NCI-H2196 treated with DMSO at 0.1 percent for 48 hours (cell line): ENCODE measurements around the gene PDZD2.
"Not testable (repeated sequence)": the region's sequence is repeated elsewhere in the genome, so short reads cannot be mapped to it uniquely, and the experiment has no call there.

ENCODE experiments used
- DNase-seq: peaks from one replicate; lab custom pipeline; 2025; ENCODE audit not compliant: unreplicated experiment; lab: John Stamatoyannopoulos, UW

The PDZD2 gene

DNA sequence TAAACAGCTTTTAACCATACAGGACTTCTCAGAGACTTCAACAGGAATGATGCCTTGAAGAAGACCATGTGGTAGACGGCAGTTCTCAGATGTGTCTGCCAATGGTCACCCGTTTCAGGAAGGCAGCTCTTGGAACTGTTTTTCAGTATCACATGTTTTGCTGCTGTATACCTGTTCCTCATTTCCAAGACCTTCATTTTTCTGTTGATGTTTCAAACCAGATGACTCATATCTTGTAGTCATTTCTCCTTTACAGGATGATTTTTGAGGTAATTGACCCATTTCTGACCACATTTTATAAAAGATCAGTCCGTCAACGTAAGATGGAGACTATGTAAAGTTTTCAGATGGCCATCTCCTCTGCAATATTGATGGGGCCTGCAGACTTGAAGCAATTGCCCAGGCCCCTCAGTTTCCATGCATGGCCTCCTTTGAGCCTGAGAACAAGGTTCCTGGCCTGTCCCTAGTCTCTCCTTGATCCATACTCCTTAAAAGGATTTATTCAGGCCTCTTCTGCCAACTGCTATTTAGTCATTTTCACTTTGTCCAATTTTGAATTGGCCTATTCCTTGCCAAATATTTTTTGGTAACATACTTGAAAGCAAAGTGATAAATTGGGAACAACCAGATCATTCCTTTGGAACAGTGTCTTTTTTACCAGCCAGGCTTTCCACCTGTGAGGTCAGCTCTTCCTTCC lies 128.6 kb downstream of the PDZD2 start:
- DNase-seq = no peak

- DNase-seq = no peak
Measured at GRCh38 chr5:31768046-31768445, 129.1 kb downstream of the PDZD2 start.

- DNase-seq = no peak
Measured at GRCh38 chr5:31768784-31769183, 129.9 kb downstream of the PDZD2 start.

DNA sequence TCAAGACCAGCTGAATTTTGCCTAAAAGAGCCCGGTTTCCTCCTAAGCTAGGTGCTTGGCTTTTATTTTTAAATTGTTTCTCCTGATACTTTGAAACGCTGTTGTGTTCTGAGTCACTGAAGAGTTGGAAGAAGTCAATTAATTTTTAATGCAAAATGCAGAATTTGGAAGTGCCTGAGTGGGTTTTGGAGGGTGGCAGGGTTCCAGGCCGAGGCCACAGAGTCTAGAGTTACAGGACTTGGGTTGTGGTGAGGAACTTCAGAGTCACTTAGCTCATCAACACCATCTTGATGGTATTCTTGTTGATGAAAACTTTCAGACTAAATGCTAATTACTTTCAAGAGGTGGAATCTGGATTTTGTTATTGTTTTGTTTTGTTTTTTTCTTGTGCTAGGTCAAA lies 130.6 kb downstream of the PDZD2 start:
- no peak for DNase-seq

DNA sequence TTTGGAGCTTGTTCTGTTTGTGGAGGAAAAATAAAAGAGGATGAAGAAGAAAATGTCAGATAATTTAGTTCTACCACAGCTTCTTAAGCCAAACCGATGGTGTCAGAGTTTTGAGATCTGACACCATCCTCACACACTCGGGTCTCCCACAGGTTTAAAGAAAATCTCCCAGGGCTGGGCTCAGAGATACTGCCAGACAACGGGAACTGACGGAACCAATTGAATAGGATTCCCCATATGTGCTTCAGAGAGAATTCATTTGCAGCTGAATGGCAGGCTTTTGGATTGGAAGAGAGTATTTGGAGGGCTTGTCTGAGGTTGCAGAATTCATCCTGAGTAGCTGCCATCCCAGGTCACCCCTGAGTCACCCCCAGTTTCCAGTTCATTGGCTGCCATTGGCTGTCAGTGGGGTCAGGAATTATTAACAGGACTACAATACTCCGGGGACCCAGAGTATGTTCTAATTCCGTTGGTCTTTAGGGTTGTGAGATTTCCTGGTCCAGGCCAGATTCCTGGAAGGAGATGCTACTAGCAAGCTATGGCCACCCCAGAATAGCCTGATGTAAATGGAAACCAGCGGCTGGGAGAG lies 131.3 kb downstream of the PDZD2 start:
- no peak for DNase-seq

- no peak for DNase-seq
Measured at GRCh38 chr5:31770998-31771397, 132.1 kb downstream of the PDZD2 start.

DNA sequence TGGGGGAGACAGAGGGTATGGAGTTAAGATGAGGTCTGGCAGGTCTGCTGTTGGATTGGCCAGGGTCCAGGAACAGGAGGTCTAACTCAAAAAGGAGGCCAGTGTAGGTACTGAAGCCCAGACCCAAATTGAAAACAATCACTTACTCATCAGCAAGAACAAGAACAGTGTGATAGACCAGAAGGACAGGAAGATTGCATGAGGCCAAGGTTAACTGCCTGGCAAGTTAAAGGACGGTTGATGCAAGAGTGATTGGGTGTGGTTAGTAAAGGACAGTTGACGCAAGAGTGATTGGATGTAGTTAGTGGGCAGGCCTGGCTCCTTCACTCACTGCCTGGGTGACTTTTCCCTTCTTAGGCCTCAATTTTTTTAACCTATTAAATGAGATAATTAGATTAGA lies 132.6 kb downstream of the PDZD2 start:
- DNase-seq = no peak

DNA sequence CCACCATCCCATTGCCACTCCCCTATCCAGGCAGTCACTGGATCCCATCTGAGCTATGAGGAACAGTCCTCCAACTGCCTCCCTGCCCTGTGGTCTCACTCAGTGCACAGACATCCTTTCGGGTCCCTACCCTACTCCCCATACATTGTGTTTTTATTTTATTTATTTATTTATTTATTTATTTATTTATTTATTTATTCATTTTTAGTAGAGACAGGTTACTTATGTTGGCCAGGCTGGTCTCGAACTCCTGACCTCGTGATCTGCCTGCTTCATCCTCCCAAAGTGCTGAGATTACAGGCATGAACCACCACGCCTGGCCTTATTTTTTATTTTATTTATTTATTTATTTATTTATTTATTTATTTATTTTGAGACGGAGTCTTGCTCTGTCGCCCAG lies 137.4 kb downstream of the PDZD2 start:
- not testable (repeated sequence) for DNase-seq

DNA sequence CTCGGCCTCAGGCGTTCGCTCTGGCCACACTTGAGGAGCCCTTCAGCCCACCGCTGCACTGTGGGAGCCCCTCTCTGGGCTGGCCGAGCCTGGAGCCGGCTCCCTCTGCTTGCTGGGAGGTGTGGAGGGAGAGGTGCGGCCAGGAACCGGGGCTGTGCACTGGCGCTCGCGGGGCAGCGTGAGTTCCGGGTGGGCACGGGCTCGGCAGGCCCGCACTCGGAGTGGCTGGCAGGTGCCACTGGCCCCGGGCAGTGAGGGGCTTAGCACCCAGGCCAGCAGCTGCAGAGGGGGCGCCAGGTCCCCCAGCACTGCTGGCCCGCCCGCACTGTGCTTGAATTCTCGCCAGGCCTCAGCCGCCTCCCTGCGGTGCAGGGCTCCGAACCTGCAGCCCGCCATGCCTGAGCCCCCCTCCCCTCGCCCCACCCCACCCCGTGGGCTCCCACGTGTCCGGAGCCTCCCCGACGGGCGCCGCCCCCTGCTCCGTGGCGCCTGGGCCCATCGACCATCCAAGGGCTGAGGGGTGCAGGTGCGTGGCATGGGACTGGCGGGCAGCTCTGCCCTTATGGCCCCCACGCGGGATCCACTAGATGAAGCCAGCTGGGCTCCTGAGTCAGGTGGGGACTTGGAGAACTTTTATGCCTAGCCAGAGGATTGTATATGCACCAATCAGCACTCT lies 138.2 kb downstream of the PDZD2 start:
- no peak for DNase-seq

DNA sequence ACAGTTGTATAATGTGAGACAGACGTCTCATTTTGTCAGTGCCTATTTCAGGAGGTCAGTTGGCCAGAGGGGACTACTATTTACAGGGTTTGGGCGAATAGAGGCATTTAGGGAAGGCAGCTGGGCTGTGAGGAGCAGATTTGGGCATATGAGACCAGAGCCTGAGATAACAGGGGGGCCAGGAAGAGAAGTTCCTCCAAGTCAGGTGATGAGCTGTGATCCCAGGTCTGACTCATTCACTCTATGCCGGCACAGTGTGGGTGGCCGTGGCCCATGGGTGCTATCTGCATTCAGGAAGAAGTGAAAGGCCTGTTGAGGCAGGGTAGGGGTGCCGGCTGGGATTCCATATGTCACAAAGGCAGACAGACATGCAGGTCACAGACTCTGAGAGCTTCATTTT lies 142.8 kb downstream of the PDZD2 start:
- no peak for DNase-seq

- DNase-seq = no peak
Measured at GRCh38 chr5:31783086-31783645, 144.2 kb downstream of the PDZD2 start.

- no peak for DNase-seq
Measured at GRCh38 chr5:31783731-31784130, 144.8 kb downstream of the PDZD2 start.

GRCh38 chr5:31786090-31786631 lies 147.2 kb downstream of the PDZD2 start:
- DNase-seq = no peak

- DNase-seq = no peak
Measured at GRCh38 chr5:31794009-31794408, 155.1 kb downstream of the PDZD2 start.

- no peak for DNase-seq
Measured at GRCh38 chr5:31798168-31798567, 159.2 kb downstream of the PDZD2 start.

DNA sequence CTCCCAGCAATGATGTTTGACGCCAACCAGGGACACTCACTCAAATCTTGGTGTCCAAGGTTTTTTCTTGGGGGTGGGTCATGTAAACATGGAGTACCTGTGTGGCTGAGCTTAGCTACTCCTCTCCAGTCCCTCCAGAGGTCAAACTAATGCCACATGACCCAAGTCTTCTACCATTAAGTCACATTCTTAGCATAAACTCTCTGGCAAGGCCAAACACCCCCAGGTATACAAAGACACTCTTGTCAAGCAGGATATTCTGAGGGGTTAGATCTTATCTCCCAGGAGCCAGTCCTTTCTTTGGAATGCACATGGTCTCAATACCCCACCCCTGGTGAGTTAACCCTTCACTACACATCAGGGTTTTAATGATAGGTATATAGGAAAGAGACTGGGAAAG lies 161.4 kb downstream of the PDZD2 start:
- no peak for DNase-seq

DNA sequence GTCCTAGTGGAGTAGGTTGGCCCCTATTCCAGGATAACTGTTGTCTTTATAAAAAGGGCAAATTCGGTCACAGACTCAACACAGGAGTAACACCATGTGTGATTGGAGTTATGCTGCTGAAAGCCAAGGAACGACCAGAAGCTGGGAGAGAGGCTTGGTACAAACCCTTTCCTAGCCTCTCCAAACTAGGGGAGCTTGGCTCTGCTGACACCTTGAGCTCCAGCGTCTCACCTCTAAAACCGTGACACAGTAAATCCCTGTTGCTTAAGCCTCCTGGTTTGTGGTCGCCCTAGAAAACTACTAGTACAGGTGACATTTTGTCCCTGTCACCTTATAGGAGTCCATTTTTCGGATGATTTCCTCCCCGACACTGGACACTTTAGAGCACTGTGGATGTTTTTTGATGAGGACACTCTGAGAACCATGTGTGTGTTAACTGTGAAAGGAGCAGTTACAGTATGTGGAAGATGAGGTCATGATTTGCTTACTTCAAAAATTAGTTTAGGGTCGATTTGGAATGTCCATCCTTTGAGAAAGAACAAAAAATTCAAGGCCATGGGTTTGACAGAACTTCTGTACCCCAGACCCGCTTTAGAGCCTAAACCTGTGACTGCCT lies 167.0 kb downstream of the PDZD2 start:
- DNase-seq = no peak

DNA sequence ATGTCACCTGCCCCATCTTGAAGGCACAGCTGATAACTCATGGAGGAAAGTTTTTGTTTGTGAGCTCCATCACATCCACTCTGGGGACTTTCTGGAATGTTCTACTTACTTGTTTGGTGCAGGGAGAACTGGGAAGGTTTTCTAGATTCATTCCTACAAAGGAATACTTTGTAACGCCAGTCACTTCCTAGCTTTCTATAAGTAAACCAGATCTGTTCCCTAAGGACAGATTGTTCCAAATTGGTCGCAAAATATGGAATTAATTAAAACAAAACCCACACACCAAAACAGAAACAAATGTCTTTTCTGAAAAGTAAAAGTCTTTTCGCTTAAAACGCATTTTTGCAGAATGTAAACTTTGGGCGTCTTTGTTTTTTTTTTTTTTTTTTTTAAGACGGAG lies 167.6 kb downstream of the PDZD2 start:
- no peak for DNase-seq

DNA sequence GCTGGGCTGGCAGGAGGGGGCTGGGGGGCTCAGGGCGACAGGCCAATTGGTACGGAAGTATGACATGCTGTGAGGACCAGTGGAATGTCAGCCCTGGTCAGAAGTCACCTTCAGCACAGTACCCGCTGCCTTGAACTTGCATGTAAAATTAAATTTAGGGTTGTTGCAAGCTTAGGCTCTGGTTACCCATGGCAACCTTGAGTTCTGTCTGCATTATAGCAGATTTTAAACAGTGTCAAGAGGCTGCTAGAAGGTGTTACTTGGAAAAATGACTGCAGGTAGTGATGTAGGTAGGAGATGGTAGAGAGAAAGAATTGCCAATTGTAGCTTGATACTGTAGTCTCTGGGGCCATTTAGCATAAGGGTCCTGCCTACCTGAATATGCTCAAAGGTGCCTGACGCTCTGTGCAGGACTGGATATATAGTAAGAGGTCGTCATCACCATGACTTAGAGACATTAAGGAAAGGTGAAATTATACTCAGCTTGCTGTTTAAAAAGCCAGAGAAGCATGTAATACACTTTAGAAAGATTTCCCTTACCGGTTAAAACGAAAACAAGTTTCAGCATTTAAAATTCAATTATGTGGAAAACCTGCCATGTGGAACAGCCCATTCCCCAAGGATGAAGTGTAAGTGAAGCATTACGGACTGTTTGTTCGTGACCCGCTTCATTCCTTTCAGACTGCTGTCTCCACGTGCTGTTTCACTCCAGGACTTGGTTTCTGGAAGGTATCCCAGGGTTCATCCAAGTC lies 169.0 kb downstream of the PDZD2 start:
- no peak for DNase-seq

- DNase-seq = peak; percentile 28
Measured at GRCh38 chr5:31809050-31809870, 170.3 kb downstream of the PDZD2 start.
